ENCODE results near the gene ELF3.
"Not testable (repeated sequence)": the region's sequence is repeated elsewhere in the genome, so short reads cannot be mapped to it uniquely, and the experiment has no call there.

Gene ELF3

GRCh38 chr1:202036595-202037387 lies 26.4 kb downstream of the ELF3 start:
- no peak for DNase-seq

- no peak for DNase-seq
Measured at GRCh38 chr1:202037706-202038296, 27.4 kb downstream of the ELF3 start.

- no peak for DNase-seq
Measured at GRCh38 chr1:202038688-202039346, 28.4 kb downstream of the ELF3 start.

GRCh38 chr1:202045705-202046104 lies 35.3 kb downstream of the ELF3 start:
- no peak for DNase-seq

GRCh38 chr1:202046227-202046626 lies 35.8 kb downstream of the ELF3 start:
- DNase-seq, result no peak

GRCh38 chr1:202046748-202047708 lies 36.6 kb downstream of the ELF3 start:
- DNase-seq, result no peak

GRCh38 chr1:202047977-202048376 lies 37.6 kb downstream of the ELF3 start:
- DNase-seq, result no peak

- DNase-seq, result no peak
Measured at GRCh38 chr1:202049129-202049528, 38.7 kb downstream of the ELF3 start.

GRCh38 chr1:202054094-202054493 lies 43.7 kb downstream of the ELF3 start:
- DNase-seq, result no peak

- DNase-seq, result not testable (repeated sequence)
Measured at GRCh38 chr1:202054673-202055072, 44.3 kb downstream of the ELF3 start.

- DNase-seq, result no peak
Measured at GRCh38 chr1:202056644-202057334, 46.4 kb downstream of the ELF3 start.

GRCh38 chr1:202057335-202057704 lies 46.9 kb downstream of the ELF3 start:
- DNase-seq, result not testable (repeated sequence)

GRCh38 chr1:202058001-202058908 lies 47.9 kb downstream of the ELF3 start:
- no peak for DNase-seq

- no peak for DNase-seq
Measured at GRCh38 chr1:202061055-202061454, 50.7 kb downstream of the ELF3 start.

GRCh38 chr1:202061787-202062186 lies 51.4 kb downstream of the ELF3 start:
- DNase-seq, result not testable (repeated sequence)

GRCh38 chr1:202062636-202063035 lies 52.2 kb downstream of the ELF3 start:
- DNase-seq, result not testable (repeated sequence)

GRCh38 chr1:202063093-202063492 lies 52.7 kb downstream of the ELF3 start:
- DNase-seq, result no peak

GRCh38 chr1:202064889-202065312 lies 54.5 kb downstream of the ELF3 start:
- DNase-seq, result not testable (repeated sequence)

Data from NCI-H446 (cell line).